ENCODE results near the gene GMEB2.

The GMEB2 gene

DNA sequence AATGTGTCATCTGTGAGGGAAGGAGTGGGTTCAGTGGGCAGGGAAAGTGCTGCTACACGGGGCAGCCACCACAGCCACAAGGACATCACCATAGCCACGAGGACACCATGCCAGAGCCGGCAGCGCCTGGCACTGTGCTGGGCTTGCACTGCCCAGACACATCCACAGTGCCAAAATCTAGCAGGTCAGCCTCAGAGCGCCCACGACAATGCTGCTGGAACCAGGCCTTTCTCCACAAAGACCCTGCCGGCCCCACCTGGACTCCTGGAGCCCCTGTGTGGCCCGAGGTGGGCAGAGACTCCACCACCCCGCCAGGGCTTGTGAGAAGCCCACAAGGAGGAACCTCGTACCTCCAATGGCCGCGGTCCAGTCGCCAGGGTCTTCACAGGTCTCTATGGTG lies 34.2 kb downstream of the GMEB2 start:
- TF ChIP-seq, protein P1, sequence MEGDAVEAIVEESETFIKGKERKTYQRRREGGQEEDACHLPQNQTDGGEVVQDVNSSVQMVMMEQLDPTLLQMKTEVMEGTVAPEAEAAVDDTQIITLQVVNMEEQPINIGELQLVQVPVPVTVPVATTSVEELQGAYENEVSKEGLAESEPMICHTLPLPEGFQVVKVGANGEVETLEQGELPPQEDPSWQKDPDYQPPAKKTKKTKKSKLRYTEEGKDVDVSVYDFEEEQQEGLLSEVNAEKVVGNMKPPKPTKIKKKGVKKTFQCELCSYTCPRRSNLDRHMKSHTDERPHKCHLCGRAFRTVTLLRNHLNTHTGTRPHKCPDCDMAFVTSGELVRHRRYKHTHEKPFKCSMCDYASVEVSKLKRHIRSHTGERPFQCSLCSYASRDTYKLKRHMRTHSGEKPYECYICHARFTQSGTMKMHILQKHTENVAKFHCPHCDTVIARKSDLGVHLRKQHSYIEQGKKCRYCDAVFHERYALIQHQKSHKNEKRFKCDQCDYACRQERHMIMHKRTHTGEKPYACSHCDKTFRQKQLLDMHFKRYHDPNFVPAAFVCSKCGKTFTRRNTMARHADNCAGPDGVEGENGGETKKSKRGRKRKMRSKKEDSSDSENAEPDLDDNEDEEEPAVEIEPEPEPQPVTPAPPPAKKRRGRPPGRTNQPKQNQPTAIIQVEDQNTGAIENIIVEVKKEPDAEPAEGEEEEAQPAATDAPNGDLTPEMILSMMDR (IDR thresholded peaks at IDR 0.05; ENCODE audit: insufficient read depth, low read length, poor library complexity, severe bottlenecking): no peak
- DNase-seq (ENCODE audit: extremely low read depth, insufficient read length): no peak
- H3K4me3 ChIP-seq (replicated peaks; ENCODE audit: low read depth, low read length): no peak overlapping the region
- H3K36me3 ChIP-seq (ENCODE audit: control insufficient read depth, insufficient read depth, low read length): peaks cover 13% of the 10 kb centered on the region
- H3K27me3 ChIP-seq (replicated peaks; ENCODE audit: control insufficient read depth, insufficient read depth, low read length): no peaks in the 10 kb centered on the region

DNA sequence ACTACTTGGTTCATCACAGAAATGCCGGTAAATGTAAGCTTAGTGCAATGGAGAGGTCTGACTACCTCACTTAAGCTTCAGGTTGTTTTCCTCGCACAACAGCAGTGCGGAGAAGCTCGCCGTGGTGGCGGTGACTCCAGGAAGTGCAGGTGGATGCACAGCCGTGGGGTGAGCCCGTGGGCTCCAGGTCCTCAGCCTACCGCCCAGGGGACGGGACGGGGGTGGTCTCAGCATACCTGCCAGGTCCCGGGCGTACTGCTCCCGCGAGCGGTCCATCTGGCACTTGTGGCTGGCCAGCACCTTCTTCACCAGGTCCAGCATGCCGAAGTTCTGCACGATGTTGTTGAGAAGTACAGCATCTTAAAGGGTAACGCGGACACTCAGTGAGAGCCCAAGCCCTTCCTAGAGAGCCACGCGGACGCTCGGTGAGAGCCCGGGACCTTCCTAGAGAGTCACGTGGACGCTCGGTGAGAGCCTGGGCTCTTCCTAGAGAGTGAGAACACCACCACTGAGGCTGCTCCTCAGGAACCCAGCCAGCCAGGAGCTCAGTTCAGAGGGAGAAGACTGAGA lies 35.0 kb downstream of the GMEB2 start:
- Histone ChIP-seq H3K27me3 (replicated peaks; ENCODE audit: control insufficient read depth, insufficient read depth, low read length) (no peaks in the 10 kb centered on the region), H3K4me3 (replicated peaks; ENCODE audit: low read depth, low read length) (no peak overlapping the region), H3K36me3 (ENCODE audit: control insufficient read depth, insufficient read depth, low read length) (peaks cover 13% of the 10 kb centered on the region)
- TF ChIP-seq, protein P1 (IDR thresholded peaks at IDR 0.05; ENCODE audit: insufficient read depth, low read length, poor library complexity, severe bottlenecking): no peak
- DNase-seq (ENCODE audit: extremely low read depth, insufficient read length): no peak

- Histone ChIP-seq H3K27me3 (replicated peaks; ENCODE audit: control insufficient read depth, insufficient read depth, low read length) (no peaks in the 10 kb centered on the region), H3K36me3 (ENCODE audit: control insufficient read depth, insufficient read depth, low read length) (peaks cover 10% of the 10 kb centered on the region), H3K4me3 (replicated peaks; ENCODE audit: low read depth, low read length) (no peak overlapping the region)
- TF ChIP-seq, protein P1 (IDR thresholded peaks at IDR 0.05; ENCODE audit: insufficient read depth, low read length, poor library complexity, severe bottlenecking): no peak
- no peak for DNase-seq (ENCODE audit: extremely low read depth, insufficient read length)
These were observed 35.8 kb downstream of the GMEB2 start for GRCh38 chr20:63591147-63591533.

DNA sequence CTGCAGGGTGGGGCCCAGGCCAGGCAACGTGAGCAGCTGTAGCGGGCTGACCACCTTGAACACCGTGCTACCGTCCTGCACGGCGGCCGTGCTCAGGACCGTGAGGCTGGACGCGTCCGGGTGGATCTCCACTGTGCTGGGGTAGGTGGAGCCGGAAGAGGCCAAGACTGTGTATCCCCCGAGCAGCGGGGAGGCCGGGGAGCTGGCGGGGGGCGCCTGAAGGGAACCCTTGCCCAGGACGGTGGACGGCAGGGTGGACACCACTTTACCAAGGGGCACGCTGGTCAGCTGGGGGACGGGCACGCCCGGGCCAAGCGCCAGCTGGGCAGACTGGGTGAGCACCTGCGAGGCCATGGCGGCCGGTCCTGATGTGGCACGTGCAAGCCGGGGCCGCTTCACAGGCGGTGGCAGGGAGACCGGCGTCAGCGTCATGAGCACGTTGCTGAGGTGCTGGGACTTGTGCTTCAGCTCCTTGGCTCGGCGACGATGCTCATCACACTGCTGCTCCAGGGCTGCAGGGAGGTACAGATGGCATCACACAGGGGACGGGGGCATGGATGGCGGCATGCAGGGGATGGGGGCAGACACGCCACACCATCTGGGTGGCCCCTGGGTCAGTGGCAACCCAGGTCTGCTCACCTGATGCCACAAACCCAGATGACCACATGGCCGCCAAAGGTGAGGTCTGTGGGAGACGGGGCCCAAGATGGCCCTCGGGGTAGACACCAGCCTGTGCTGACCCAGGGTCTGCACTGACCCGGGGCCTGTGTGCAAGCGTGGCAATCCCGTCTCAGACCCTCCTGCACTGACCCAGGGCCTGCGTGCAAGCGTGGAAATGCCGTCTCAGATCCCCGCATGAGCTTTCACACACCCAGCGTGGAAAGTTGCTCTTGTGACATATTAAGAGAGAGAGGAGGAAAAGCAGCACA lies 36.4 kb downstream of the GMEB2 start:
- Histone ChIP-seq H3K27me3 (replicated peaks; ENCODE audit: control insufficient read depth, insufficient read depth, low read length) (no peaks in the 10 kb centered on the region), H3K36me3 (ENCODE audit: control insufficient read depth, insufficient read depth, low read length) (peaks cover 10% of the 10 kb centered on the region), H3K4me3 (replicated peaks; ENCODE audit: low read depth, low read length) (no peak overlapping the region)
- TF ChIP-seq, protein P1 (IDR thresholded peaks at IDR 0.05; ENCODE audit: insufficient read depth, low read length, poor library complexity, severe bottlenecking): no peak
- DNase-seq (ENCODE audit: extremely low read depth, insufficient read length): no peak

GRCh38 chr20:63589261-63590217 lies 37.4 kb downstream of the GMEB2 start:
- DNase-seq (ENCODE audit: extremely low read depth, insufficient read length): no peak
- Histone ChIP-seq H3K4me3 (replicated peaks; ENCODE audit: low read depth, low read length) (no peak overlapping the region), H3K36me3 (ENCODE audit: control insufficient read depth, insufficient read depth, low read length) (peaks cover 10% of the 10 kb centered on the region), H3K27me3 (replicated peaks; ENCODE audit: control insufficient read depth, insufficient read depth, low read length) (no peaks in the 10 kb centered on the region)
- TF ChIP-seq, protein P1 (IDR thresholded peaks at IDR 0.05; ENCODE audit: insufficient read depth, low read length, poor library complexity, severe bottlenecking): no peak
